Inflammatory macrophage (primary cell): ENCODE data around the gene ABAT.
A peak's percentile ranks its signal among the peaks of the same experiment; 100 is the strongest.
"Not testable (repeated sequence)": the region's sequence is repeated elsewhere in the genome, so short reads cannot be mapped to it uniquely, and the experiment has no call there.

Experiments
- DNase-seq, 2 donors: peaks; one replicate each; pipeline ENCODE4 v3.0.0-alpha.2; 2020 to 2022

Gene ABAT

DNA sequence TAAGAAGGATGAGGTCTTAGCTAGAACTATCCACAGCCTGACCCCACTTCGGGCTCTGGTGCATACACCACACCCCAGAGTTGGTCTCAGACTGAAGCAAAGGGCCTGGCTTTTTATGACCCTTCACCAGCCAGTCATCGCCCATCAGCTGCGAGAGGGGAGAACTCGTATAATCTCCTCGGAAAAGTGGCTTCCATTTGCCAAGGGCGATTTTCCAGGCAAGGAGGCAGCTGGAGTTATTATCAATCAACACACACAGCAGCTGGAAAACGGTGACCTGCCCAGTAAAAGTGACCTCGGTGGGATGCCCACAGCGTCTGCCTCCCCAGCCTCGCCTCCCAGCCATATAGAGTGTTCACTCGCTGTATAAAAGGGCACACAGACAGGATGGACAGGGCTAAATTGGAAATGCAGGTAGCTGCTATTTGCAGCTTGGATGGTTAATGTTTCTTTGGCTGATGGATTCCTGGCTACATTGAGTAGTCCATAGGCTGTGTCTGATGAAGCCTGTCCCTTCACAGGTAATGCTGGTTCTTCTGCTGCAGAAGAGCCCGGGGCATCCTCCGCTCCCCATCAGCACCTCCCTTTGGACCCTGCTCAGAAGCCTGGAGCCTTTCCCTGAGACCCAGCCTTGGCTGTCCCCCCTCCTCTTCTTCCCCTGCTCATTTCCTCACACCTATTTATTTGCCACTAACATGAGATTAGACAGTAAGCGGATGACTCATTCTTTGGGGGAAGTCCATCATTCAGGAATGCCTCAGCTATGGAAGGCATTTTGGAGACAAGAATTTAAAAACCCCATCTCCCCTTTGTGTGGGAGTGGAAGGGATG is 77.3 kb downstream of the ABAT start:
- DNase-seq = no peak

DNA sequence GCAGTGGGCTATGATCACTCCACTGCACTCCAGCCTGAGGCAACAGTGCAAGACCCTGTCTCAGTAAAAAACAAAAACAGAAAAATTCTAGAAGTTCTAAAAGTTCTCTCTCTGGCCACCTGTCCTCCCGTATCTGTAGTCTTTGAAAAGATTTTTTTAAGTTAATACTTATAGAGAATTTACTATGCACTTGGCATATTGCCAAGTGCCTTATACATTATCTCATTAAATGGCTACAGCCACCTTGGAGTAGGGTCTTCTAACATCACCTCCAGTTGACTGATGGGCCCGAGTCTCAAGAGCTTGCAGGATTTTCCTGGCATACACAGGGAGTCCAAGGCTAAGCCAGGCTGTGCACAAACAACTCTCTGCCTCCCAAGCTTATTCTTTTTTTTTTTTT is 78.3 kb downstream of the ABAT start:
- no peak for DNase-seq

DNA sequence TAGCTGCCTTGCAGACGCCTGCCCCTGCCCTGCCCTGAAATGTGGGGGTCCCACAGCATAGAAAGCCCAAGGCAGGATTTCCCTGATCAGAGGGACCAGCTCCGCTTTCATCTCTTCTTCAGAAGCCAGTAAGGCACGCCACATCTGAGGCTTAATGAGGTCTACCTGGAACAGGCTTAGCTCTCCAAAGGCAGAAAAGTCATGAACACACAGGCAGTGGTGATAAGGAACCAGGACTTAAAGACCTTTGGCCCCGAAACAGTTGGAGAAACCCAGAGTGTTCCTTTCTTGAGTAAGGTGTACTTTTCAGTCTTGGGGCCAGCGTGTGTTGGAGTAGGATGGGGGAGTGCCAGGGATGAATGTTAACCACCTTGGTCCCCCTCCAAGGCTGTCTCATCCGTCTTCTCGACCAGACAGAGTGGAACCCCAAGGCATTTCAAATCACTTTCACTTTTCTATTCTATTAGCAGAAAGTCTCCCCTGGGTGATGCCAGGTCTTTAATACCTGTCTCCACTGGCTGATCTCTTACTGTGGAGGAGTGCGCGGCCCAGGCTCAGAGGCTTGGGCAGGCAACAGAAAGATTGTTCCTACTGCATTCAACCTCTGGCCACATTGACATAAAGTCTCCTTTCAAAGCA is 79.1 kb downstream of the ABAT start:
- no peak for DNase-seq

DNA sequence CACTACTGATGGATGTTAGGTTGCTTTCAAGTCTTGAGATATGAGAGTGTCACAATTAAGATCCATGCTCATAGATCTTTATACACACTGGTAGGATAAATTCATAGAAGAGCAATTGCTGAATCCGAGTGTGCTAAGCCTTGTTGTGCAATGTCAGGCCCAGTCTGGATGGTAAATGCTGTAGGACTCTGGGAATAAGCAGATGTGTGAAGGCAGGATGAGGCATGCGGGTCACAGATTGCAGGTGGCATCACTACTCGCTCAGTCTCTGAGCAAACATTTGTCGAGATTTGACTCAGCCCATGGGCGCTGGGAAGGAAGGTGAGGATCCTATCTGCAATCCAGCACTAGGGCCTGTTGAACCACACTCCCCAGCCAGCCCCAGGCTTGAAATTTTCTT is 82.3 kb downstream of the ABAT start:
- no peak for DNase-seq

DNA sequence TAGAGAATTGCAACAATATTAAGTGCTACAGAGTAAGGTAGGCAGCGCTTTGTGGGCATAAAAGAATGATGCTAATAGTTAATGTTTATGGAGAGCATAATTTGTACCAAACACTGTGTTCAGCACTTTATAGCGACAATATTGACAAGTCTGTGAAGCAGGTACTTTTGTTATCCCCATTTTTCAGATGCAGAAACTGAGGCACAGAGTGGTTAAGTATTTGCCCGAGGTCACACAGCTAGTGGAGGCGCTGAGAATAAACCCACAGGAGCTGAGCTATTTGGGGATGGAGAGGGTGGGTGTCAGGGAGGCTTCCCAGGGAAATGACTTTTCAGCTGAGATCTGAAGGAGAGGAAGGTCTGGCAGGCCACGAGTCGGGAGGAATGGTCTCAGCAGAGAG is 83.6 kb downstream of the ABAT start:
- DNase-seq = no peak

DNA sequence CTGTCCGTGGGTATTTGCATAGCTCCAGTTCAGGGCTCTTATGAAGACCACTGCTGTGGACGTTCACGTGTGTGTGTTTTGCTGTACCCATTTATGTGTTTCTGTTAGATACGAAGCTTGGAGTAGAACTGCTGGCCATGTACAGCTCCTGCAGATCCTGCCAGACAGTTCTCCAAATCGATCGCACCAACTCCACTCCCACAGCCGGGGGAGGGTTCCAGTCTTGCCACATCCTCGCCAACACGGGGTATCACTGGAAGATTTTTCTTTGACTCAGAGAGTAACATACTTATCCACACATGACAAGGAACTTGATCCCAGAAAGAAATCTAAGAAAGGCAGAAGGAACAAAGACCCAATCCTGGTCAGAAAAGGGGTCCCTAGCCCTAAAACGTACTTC is 85.6 kb downstream of the ABAT start:
- DNase-seq = peak; percentile 4 to 47

DNA sequence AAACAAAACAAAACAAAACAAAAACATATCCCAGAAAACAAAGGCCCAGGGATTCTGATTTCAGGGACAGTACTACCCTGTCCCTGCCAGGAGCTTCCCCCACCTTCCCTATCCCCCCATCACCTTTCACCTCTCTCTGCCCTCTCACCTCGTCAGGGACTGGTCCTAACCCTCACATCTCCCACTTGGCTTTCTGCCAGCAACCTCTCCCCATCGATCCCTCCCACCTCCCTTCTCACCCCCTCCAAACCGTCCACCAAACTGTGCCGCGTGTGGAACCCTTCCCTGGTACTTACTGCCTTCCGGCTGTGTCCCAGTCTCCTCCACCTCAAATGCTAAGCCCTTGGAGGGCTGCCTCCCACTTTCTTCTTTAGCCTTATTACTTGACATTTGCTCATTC is 86.7 kb downstream of the ABAT start:
- no peak for DNase-seq

DNA sequence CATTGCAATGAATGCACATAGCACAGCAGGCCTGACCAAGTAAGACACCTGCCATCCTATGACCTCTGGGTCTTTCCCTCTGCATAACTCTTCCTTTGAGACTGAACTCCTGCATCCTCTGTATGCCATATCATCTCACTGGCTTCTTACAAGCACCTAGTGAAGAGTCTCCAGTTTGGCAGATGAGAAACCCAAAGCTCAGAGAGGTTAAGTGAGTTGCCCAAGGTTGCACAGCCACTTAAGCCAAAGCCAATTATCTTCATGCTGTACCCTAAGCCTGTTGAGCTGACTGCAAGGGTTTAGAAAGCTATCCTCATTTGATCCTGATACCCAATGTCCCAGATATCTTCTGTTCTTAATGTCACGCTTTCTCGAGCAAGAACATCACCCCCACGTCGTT is 87.8 kb downstream of the ABAT start:
- DNase-seq = no peak

DNA sequence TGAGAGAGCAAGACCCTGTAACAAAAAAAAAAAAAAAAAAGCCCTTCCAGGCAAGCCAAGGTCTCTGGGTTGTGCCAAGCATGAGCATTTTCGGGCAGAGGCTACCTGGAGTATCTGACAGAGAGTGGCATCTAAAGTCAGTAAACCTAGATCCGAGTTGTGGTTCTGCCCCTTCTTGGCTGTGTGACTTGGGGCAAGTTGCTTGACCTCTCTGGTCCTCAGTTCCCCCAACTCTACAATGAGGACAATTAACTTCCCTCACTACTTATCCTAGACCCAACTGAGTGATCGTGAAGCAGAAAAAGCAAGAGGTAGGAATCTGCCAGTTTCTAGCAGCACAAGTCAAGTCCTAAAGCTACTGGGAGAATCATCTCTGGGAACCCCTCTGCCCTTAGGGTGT is 88.7 kb downstream of the ABAT start:
- DNase-seq = no peak

DNA sequence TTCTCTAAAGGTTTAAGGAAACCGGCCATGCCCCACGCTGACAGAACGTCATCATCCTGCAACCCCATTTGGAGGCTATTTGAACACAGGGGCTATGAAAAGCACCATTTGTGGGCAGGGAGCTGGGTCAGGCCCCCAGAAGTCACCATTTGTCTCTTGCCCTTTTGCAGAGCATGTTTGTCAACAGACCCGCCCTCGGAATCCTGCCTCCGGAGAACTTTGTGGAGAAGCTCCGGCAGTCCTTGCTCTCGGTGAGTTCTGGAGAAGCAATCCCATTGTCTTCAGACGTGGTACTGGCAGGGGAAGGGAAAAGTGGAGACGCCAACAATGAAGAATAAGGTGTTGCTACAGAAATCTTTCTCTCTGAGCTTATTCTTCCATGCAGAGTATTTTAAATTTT is 89.5 kb downstream of the ABAT start:
- no peak for DNase-seq

DNA sequence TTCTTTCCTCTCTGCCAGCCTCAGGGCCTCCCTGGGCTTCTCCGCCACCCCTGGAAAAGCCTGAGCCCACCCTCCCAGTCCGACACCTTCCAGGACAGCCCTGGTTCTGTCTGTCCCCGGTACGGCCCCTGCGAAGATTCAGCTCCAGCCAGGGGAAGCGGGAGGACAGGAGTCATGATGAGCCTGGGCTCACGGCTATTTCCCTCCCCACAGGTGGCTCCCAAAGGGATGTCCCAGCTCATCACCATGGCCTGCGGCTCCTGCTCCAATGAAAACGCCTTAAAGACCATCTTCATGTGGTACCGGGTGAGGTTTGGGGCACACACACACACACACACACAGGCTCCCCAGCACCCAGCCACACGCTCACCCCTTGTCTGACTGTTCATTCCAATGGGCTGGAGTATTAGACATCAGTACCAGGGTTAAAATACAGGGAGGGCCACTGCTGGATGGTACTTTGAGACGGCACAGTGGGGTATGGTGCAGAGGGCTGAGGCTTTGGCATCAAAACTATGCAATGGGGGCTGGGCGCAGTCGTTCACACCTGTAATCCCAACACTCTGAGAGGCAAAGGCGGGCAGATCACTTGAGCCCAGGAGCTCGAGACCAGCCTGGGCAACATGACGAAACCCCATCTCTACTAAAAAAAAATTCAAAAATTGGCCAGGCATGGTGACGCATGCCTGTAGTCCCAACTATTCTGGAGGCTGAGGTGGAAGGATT is 90.3 kb downstream of the ABAT start:
- no peak for DNase-seq

DNA sequence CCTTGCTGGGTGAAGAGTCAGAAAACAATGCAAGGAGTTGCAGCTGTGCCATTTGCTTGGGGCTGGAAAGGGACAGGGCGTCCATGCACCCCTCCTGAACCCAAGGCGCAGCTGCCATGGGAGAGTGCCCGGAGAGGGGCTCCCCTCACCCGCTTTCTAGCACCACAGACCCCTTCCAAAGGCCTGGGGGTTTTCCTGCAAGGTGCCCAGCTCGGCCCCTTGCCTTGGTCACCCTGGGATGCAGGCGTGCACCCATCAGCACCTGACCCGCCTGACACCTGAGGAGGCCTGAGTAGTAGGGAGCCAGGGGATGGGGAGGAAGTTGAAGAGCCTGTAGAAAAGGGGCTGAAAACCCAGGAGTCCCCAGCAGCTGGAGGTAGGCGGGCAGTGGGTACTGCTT is 92.8 kb downstream of the ABAT start:
- DNase-seq = no peak

DNA sequence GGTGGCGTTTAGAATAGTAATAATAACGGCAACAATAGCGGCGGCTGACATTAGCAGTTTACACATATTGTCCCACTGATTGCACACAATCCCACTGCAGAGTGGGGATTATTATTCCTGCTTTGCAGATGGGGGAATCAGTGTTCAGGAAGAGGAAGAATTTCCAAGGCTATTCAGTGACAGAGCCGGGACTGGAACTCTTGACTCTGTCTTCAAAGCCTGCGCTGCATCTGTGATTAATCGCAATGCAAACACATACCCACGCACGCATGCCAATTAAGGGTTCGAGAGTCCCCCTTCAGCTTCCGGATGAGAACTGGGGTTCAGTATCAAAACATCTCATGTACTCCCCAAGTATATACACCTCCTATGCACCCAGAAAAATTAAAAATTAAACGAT is 93.9 kb downstream of the ABAT start:
- DNase-seq = no peak

DNA sequence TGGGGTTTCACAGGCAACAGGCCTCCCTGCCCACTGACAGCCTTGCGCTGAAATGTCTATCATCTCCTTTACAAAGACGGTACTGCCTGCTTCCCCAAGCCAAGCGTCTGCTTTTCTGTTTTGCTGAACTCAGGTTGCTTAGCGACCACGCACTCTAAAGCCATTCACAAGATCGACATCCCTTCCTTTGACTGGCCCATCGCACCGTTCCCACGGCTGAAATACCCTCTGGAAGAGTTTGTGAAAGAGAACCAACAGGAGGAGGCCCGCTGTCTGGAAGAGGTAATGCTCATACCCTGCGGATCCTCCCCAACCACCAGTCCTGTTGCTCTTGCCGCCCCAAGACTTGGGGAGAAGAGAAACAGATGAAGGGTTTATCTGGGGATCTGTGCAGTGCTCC is 94.3 kb downstream of the ABAT start:
- no peak for DNase-seq

DNA sequence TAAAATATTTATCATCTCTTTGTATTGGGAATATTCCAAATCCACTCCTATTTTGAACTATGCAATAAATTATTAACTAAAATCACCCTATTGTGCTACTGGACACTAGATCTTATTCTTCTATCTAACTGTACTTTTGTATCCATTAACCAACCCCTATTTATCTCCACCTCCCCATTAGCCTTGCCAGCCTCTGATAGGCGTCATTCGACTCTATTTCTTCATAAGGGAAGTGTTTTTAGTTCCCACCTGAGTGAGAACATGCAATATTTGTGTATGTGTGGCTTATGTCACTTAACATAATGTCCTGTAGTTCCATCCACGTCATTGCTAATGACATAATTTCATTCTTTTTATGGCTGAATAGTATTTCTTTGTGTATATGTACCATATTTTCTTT is 99.1 kb downstream of the ABAT start:
- no peak for DNase-seq

DNA sequence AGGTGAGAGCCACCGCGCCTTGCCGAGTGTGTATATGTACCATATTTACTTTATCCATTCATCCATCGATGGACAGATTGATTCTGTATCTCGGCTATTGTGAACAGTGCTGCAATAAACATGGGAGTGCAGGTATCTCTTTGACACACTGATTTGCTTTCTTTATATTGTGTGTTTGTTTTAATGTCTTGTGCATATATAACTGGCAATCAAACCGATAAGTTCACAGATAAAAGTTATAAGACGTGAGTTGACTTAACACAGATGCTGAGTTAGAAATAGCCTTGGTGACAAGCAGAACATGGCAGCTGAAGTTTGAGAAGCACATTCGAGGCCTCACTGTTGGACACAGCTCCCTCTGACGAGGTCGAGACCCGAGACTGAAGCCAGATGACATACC is 99.8 kb downstream of the ABAT start:
- DNase-seq = no peak

DNA sequence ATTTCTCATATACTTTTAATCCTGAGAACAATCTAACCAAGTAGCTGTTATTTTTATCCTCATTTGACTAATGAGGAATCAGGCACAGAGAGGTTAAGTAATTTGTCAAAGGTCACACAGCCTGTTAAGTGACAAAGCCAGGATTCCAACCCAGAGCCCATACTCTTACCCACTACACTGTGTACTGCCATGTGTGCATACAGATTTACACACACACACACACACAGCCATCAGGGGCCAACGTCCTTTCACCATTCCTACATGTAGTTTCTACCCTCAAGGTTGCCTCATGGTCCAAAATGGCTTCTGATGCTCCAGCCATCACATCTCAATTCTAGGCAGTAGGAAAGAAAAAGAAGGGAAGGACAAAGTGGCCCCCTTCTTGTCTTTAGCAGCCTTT is 100.9 kb downstream of the ABAT start:
- DNase-seq = no peak

DNA sequence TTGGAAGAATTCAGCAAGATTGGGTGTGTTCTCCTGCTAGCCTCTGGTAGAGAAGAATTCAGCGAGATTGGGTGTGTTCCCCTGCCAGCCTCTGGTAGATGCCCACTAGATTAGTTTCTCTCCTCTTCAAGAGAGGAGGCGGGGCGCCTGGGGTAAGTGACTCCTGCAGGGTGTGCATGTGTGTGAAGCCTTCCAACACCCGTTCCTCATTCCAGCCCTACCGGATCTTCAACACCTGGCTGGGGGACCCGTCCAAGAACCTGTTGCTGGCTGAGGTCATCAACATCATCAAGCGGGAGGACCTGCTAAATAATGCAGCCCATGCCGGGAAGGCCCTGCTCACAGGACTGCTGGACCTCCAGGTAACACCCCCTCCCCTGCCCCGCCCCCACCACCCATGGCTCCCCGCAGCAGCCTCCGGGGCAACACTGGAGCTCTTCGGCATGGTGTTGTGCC is 101.7 kb downstream of the ABAT start:
- DNase-seq = no peak

DNA sequence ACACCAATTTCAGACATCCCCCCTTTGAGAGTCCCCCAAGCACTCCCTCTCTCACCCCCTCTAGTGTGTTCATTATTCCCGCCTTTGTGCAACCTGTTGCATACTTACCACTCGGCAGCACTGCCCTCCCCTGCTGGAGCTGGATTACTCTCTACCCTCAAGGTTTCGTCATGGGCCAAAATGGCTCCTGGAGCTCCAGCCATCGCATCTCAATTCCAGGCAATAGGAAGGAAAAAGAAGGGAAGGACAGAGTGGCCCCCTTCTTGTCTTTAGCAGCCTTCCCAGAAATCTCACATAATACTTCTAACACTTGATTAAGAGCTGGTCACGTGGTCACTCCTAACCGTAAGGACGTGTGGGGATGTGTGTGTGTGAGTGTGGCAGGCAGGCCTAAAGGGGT is 102.8 kb downstream of the ABAT start:
- DNase-seq = no peak

DNA sequence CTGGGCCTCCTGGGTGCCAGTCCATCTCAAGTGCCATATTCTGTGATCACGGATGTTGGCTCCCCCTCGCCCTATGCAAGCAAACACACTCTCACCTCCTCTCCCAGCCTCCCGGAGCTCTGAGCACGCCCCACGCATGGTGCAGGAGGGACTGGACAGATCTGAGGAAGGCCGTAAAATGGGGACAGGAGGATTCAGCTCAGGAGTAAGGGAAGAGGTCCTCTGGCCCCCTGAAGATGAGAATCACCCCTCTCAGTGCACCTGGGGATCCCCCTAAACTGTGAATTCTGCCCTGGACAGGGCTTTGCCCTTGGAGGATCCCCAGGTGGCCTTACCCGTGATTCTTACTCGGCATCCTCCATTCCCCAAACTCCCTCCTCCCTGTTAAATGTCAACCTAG is 107.4 kb downstream of the ABAT start:
- DNase-seq = no peak

DNA sequence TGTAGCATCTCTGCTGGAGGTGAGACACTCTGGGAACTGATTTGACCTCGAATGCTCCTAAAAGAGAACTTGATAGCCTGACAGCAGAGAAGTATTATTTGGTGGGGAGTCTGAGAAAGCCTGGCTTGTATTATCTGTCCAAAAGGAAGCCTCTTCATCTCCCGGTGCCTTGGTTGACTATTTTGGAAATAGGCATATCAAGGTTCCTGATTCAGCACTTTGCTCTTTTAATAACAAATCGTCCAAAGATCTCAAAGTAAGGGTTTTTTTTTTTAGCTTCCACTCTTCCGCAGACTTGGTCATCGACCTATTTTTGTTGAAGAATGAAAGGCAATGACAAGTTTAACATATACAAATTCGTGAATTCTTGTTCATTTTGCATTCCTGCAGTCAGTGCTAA is 108.3 kb downstream of the ABAT start:
- DNase-seq = no peak

DNA sequence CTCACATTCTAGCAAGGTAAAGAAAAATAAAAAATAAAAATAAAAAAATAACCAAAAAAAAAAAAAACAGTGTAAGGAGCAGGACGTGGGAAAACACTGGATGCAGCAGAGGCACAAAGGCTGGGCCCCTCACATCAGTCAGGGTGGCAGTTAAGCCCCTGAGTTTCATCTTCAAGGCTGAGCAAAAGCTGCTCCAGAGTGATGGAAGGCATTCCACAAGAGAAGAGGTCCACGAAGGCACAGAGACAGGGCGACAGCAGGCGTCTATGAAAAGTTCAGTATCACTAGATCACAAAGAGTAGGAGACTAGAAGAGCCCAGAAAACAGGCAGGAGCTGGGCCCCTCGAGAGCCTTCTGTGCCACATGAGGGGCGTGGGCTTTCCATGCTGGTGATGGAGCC is 111.0 kb downstream of the ABAT start:
- no peak for DNase-seq

DNA sequence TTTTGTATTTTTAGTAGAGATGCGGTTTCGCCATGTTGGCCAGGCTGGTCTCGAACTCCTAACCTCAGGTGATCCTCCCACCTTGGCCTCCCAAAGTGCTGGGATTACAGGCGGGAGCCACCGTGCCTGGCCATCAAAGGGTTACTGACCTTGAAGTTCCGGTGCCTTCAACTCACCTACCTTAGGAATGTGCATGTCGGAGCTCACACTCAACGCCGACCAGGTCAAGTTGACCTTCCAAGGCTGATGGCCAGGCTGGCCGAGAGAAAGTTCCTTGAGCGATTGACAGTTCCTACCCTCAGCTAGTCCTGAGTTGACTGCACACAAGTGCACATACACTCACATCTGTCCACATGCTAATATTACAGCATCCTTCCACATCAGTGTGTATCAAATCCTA is 111.9 kb downstream of the ABAT start:
- not testable (repeated sequence) for DNase-seq
